Measurements from ENCODE around the gene OR6N1. TPM values are rescaled to one million over a fixed set of nuclear protein-coding genes. Genes with fewer than 3 reads are reported as not detected.

The OR6N1 gene
- total and polyA plus RNA-seq, 9 of the 15 experiments (the other 6 are each of a cell fraction or from before 2014, with no cell fraction given) = 0.01 to 0.07 TPM; not detected in 7

DNA sequence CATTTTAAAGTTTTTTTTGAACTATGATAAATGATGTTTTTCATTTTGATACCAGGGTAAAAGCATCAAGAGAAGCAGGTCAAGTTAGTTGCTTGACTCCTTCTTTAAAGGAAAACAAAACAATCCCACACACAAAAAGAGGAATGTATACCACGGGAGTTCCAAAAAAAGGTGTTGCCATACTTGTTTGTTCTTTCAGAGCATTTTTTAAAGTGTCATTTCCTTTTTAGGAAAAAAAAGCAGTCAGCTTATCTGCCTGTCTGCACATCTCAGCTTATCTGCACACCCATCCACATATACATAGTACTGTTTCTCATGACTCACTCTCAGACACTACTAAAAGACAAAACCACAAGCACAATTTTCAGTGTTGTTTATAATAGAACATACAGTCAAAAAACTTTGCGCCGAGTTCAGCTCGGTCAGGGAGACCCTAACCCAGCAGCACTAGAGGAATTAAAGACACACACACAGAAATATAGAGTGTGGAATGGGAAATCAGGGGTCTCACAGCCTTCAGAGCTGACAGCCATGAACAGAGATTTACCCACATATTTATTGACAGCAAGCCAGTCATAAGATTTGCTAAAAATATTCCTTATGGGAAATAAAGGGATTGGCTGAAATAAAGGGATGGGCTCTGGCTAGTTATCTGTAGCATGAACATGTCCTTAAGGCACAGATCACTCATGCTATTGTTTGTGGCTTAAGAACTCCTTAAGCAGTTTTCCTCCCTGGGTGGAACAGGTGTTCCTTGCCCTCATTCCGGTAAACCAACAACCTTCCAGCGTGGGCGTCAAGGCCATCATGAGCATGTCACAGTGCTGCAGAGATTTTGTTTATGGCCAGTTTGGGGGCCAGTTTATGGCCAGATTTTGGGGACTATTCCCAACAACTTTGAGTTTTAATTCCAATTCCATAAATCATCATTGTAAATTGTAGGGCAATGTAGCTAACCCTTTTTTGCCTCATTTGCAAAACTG lies 47.8 kb upstream of the OR6N1 start (continued):
- TF ChIP-seq NELFE (IDR thresholded peaks at IDR 0.05; ENCODE audit: insufficient read depth, insufficient read length) (no peak), ZSCAN29 (IDR thresholded peaks at IDR 0.05) (no peak), NFIC (IDR thresholded peaks at IDR 0.05) (peak; percentile 69), HMG20A (CRISPR knock-in tag; conservative IDR thresholded peaks at IDR 0.05) (no peak), NCOR1 (IDR thresholded peaks at IDR 0.05) (peak; percentile 94), ATF7 (IDR thresholded peaks at IDR 0.05) (peak; percentile 74; the same call in 1 of the 2 replicates), CSDE1 (IDR thresholded peaks at IDR 0.05) (no peak), RAD51 (IDR thresholded peaks at IDR 0.05; ENCODE audit: borderline replicate concordance, low read depth) (no peak), SAFB (IDR thresholded peaks at IDR 0.05; ENCODE audit: borderline replicate concordance, low read depth, low read length) (no peak), SIX5 (IDR thresholded peaks at IDR 0.05; ENCODE audit: borderline replicate concordance in 1 of 2, insufficient read depth in 1 of 2, low read depth in 1 of 2, low read length in 2 of 2) (no peak), HDAC8 (tag; IDR thresholded peaks at IDR 0.05) (no peak), SIRT6 (IDR thresholded peaks at IDR 0.05; ENCODE audit: low read depth, low read length) (no peak), ZNF551 (CRISPR knock-in tag; IDR thresholded peaks at IDR 0.05) (no peak), BRD4 (IDR thresholded peaks at IDR 0.05) (no peak)
- TF ChIP-seq, protein P1, sequence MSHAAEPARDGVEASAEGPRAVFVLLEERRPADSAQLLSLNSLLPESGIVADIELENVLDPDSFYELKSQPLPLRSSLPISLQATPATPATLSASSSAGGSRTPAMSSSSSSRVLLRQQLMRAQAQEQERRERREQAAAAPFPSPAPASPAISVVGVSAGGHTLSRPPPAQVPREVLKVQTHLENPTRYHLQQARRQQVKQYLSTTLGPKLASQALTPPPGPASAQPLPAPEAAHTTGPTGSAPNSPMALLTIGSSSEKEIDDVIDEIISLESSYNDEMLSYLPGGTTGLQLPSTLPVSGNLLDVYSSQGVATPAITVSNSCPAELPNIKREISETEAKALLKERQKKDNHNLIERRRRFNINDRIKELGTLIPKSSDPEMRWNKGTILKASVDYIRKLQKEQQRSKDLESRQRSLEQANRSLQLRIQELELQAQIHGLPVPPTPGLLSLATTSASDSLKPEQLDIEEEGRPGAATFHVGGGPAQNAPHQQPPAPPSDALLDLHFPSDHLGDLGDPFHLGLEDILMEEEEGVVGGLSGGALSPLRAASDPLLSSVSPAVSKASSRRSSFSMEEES (CRISPR knock-in tag; IDR thresholded peaks at IDR 0.05) = no peak
- TF ChIP-seq, protein P2, sequence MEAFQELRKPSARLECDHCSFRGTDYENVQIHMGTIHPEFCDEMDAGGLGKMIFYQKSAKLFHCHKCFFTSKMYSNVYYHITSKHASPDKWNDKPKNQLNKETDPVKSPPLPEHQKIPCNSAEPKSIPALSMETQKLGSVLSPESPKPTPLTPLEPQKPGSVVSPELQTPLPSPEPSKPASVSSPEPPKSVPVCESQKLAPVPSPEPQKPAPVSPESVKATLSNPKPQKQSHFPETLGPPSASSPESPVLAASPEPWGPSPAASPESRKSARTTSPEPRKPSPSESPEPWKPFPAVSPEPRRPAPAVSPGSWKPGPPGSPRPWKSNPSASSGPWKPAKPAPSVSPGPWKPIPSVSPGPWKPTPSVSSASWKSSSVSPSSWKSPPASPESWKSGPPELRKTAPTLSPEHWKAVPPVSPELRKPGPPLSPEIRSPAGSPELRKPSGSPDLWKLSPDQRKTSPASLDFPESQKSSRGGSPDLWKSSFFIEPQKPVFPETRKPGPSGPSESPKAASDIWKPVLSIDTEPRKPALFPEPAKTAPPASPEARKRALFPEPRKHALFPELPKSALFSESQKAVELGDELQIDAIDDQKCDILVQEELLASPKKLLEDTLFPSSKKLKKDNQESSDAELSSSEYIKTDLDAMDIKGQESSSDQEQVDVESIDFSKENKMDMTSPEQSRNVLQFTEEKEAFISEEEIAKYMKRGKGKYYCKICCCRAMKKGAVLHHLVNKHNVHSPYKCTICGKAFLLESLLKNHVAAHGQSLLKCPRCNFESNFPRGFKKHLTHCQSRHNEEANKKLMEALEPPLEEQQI (IDR thresholded peaks at IDR 0.05) = peak; percentile 87
- TF ChIP-seq, protein P3, sequence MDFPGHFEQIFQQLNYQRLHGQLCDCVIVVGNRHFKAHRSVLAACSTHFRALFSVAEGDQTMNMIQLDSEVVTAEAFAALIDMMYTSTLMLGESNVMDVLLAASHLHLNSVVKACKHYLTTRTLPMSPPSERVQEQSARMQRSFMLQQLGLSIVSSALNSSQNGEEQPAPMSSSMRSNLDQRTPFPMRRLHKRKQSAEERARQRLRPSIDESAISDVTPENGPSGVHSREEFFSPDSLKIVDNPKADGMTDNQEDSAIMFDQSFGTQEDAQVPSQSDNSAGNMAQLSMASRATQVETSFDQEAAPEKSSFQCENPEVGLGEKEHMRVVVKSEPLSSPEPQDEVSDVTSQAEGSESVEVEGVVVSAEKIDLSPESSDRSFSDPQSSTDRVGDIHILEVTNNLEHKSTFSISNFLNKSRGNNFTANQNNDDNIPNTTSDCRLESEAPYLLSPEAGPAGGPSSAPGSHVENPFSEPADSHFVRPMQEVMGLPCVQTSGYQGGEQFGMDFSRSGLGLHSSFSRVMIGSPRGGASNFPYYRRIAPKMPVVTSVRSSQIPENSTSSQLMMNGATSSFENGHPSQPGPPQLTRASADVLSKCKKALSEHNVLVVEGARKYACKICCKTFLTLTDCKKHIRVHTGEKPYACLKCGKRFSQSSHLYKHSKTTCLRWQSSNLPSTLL (IDR thresholded peaks at IDR 0.05) = no peak
- TF ChIP-seq, protein P4, sequence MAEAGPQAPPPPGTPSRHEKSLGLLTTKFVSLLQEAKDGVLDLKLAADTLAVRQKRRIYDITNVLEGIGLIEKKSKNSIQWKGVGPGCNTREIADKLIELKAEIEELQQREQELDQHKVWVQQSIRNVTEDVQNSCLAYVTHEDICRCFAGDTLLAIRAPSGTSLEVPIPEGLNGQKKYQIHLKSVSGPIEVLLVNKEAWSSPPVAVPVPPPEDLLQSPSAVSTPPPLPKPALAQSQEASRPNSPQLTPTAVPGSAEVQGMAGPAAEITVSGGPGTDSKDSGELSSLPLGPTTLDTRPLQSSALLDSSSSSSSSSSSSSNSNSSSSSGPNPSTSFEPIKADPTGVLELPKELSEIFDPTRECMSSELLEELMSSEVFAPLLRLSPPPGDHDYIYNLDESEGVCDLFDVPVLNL (CRISPR knock-in tag; IDR thresholded peaks at IDR 0.05; ENCODE audit: low read depth) = no peak
- TF ChIP-seq, protein P5, sequence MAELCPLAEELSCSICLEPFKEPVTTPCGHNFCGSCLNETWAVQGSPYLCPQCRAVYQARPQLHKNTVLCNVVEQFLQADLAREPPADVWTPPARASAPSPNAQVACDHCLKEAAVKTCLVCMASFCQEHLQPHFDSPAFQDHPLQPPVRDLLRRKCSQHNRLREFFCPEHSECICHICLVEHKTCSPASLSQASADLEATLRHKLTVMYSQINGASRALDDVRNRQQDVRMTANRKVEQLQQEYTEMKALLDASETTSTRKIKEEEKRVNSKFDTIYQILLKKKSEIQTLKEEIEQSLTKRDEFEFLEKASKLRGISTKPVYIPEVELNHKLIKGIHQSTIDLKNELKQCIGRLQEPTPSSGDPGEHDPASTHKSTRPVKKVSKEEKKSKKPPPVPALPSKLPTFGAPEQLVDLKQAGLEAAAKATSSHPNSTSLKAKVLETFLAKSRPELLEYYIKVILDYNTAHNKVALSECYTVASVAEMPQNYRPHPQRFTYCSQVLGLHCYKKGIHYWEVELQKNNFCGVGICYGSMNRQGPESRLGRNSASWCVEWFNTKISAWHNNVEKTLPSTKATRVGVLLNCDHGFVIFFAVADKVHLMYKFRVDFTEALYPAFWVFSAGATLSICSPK (IDR thresholded peaks at IDR 0.05; ENCODE audit: borderline replicate concordance) = no peak

Measured in K562 (cell line).